D721Med (cell line): ENCODE data around the gene DLL4.

ENCODE experiments used
- DNase-seq: peaks from one replicate; pipeline ENCODE4 v3.0.0; 2011; ENCODE audit warnings: low spot score; ENCODE audit not compliant: insufficient read length
- FAIRE-seq: peaks from 2 replicates; lab custom pipeline; 2011; peaks lifted over from hg19 to GRCh38; lab: Jason Lieb, UNC
- TF ChIP-seq, protein P1 (sequence below): IDR thresholded peaks from 2 replicates; pipeline ENCODE4 v1.5.1; 2012; ENCODE audit warnings: mild to moderate bottlenecking, control low read depth; ENCODE audit not compliant: insufficient read depth; ENCODE audit errors: missing control alignments

Gene DLL4

DNA sequence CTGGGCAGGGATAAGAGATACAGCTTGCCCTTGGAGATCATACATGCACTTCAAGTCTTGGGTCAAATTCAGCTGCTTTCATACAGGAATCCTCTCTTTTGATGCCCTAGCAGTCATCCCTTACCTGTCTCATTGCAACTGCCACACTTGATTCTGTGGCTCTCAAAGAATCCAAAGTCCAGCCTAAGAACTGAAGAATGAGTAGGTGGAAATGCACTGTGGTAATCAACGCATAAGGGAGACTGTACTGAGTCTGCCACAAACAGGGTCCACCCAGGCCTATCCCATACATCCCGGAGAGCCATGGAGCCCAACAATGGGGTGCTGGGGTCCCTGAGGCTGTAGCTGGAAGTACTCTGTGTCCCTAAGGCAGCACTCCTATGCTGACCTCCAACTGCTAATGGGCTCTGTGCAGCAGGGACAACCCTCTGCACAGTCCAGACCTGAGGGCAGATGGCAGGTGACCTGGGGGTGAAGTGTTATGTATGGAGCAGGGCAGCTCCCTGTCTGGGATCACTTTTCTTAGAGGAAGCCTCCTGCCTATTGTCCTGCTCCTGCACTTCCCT is 36.6 kb upstream of the DLL4 start:
- no peak for FAIRE-seq
- no peak for DNase-seq
- TF ChIP-seq, protein P1, sequence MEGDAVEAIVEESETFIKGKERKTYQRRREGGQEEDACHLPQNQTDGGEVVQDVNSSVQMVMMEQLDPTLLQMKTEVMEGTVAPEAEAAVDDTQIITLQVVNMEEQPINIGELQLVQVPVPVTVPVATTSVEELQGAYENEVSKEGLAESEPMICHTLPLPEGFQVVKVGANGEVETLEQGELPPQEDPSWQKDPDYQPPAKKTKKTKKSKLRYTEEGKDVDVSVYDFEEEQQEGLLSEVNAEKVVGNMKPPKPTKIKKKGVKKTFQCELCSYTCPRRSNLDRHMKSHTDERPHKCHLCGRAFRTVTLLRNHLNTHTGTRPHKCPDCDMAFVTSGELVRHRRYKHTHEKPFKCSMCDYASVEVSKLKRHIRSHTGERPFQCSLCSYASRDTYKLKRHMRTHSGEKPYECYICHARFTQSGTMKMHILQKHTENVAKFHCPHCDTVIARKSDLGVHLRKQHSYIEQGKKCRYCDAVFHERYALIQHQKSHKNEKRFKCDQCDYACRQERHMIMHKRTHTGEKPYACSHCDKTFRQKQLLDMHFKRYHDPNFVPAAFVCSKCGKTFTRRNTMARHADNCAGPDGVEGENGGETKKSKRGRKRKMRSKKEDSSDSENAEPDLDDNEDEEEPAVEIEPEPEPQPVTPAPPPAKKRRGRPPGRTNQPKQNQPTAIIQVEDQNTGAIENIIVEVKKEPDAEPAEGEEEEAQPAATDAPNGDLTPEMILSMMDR: no peak

DNA sequence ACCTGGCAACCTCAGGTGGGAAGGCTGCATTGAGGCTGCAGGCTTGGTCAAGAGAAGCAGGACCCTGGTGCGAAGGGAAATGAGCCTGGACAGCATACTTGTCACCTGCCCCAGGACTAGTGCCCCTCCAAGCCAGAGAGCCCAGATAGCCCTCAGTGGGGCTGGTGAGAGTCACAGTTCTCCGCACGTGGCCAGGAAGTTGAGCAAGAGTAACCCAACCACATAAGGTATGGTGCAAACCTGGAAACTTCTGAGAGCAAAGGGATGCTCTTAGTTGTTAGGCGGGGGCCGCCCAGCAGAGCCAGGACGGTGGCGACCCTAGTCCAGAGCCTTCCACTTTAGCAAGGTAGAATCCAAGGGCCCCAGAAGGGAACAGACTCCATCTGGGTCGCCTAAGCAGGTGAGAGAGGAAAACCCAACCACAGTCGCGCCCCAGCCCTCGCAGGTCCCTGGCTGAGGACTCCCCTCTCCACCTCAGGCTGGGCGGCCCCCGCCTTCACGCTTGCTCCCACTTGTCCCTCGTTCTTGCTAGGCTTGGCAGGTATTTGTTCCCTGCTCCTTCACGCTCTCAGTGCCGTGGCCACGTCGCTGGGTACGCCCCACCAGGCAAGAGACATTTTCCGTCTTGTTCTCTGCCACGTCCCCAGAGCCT is 36.0 kb upstream of the DLL4 start:
- TF ChIP-seq, protein P1: no peak
- FAIRE-seq (no peak), DNase-seq (no peak)

DNA sequence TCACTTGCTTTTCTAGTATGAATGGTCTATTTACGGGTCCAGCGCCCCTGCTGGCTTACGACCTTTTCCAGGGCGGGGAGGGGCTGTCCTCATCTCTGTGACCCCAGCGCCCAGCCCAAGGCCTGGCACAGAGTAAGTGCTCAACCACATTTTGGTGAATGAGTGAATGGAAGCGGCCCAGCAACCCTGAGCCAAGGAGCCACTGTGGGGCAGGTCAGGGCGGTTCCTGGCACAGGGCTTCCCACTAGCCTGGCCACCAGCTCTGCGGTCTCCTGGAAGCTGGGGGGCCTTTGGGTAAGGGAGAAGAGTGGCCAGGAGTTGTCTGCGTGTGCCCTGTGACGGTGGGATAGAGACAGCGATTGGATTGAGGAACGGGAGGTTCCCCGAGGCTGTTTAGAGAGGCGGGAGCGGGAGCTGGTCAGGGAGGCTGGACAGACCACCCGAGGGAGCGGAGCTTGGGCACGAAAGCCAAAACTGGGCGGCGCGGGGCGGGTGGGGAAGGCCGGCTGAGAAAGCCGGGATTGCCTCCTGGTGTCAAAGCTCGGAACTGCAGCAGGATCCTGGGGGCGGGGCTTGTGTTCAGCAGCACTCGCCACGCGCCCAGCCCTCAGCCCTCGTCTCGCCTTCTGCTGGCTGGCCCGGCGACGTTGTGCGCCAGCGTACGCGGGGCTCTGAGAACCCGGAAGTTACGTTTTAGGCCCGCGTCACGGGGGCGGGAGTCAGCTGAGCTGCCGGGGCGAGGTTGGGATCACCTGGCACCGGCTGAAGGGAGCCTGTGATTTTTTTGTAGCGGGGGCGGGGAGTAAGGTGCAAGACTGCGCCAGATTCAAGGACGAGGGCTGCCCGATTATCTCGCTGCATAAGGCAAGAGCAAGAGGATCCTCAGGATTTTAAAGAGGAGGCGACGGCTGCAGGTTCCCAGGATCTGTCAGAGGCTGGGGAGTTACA is 35.1 kb upstream of the DLL4 start, which contains the start of gene VPS18:
Gene VPS18, plus strand, starts transcription at position 718 of the 948 bp plus-strand sequence. CDS start 319 bp downstream, outside the sequence.
- DNase-seq: peak; percentile 78
- no peak for FAIRE-seq
- TF ChIP-seq, protein P1: peak; percentile 66

DNA sequence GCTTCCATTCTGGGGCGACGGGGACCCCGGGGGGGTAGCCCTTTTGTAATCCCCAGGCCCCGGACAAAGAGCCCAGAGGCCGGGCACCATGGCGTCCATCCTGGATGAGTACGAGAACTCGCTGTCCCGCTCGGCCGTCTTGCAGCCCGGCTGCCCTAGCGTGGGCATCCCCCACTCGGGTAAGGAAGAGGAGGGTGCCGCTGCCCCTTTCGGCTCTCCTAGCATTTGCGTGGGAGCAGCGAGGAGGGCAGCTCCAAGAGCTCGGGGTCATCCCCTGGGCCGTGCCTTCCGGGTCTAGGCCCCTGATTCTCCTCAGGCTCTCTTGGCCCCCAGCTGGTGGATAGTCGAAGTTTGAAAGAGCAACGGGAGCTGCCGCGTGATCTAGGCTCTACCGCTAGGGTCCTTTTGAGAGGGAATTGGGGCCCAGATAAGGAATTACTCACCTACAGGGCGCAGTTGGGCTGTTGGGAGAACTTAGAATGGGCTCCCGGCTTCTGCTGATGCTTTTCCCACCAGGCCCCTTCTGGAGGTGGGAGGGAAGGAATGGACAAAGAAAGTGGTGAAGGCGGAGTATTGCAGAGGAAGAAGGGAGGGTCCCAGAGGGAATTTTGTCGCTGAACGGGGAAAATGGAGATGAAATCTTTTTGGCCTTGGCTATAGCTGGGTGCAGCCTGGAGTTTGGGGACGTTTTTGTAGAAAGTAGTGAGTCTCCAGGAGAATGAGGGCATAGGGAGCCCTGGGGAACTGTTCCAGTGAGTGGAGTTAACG is 34.3 kb upstream of the DLL4 start:
- TF ChIP-seq, protein P1: peak; percentile 9
- FAIRE-seq (no peak), DNase-seq (no peak)

DNA sequence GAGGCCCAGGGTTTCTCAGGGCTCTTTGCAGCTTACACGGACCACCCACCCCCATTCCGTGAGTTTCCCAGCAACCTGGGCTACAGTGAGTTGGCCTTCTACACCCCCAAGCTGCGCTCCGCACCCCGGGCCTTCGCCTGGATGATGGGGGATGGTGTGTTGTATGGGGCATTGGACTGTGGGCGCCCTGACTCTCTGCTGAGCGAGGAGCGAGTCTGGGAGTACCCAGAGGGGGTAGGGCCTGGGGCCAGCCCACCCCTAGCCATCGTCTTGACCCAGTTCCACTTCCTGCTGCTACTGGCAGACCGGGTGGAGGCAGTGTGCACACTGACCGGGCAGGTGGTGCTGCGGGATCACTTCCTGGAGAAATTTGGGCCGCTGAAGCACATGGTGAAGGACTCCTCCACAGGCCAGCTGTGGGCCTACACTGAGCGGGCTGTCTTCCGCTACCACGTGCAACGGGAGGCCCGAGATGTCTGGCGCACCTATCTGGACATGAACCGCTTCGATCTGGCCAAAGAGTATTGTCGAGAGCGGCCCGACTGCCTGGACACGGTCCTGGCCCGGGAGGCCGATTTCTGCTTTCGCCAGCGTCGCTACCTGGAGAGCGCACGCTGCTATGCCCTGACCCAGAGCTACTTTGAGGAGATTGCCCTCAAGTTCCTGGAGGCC is 29.5 kb upstream of the DLL4 start:
- TF ChIP-seq, protein P1: no peak
- DNase-seq (no peak), FAIRE-seq (no peak)

DNA sequence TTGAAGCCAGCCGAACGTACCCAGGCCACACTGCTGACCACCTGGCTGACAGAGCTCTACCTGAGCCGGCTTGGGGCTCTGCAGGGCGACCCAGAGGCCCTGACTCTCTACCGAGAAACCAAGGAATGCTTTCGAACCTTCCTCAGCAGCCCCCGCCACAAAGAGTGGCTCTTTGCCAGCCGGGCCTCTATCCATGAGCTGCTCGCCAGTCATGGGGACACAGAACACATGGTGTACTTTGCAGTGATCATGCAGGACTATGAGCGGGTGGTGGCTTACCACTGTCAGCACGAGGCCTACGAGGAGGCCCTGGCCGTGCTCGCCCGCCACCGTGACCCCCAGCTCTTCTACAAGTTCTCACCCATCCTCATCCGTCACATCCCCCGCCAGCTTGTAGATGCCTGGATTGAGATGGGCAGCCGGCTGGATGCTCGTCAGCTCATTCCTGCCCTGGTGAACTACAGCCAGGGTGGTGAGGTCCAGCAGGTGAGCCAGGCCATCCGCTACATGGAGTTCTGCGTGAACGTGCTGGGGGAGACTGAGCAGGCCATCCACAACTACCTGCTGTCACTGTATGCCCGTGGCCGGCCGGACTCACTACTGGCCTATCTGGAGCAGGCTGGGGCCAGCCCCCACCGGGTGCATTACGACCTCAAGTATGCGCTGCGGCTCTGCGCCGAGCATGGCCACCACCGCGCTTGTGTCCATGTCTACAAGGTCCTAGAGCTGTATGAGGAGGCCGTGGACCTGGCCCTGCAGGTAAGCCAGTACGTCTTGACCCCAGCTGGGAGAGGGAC is 28.7 kb upstream of the DLL4 start:
- TF ChIP-seq, protein P1: no peak
- DNase-seq (no peak), FAIRE-seq (no peak)
